Measurements from ENCODE around the gene BAHCC1. TPM values are rescaled to one million over a fixed set of nuclear protein-coding genes. Genes with fewer than 3 reads are reported as not detected.

The BAHCC1 gene
- polyA plus RNA-seq, 1 donor from 2014 or later: 14.2 TPM

GRCh38 chr17:81434072-81434471, 38.8 kb downstream of the BAHCC1 start:
- Histone ChIP-seq H3K27ac (ENCODE audit: low read length) (no peak overlapping the region), H3K79me2 (replicated peaks; ENCODE audit: insufficient read depth, low read length) (no peaks in the 10 kb centered on the region), H3K9me3 (ENCODE audit: low read length) (no peaks in the 10 kb centered on the region), H3K36me3 (ENCODE audit: insufficient read depth, low read length) (no peaks in the 10 kb centered on the region), H3K4me3 (ENCODE audit: low read length) (no peak overlapping the region), H3K9me2 (ENCODE audit: insufficient read depth, low read length) (no peaks in the 10 kb centered on the region), H3K4me2 (ENCODE audit: low read length) (no peak overlapping the region), H3K9ac (ENCODE audit: low read length) (no peak overlapping the region), H4K20me1 (ENCODE audit: insufficient read depth) (no peaks in the 10 kb centered on the region), H3F3A (ENCODE audit: insufficient read depth, low read length, poor library complexity, severe bottlenecking) (no peaks in the 10 kb centered on the region), H3K27me3 (ENCODE audit: insufficient read depth, low read depth, low read length) (no peaks in the 10 kb centered on the region), H2AFZ (ENCODE audit: low read depth, low read length) (no peak overlapping the region)
- no peak for TF ChIP-seq RAD21 (conservative IDR thresholded peaks at IDR 0.05)
- no peak for TF ChIP-seq MXI1 (conservative IDR thresholded peaks at IDR 0.05; ENCODE audit: poor library complexity, severe bottlenecking)
- TF ChIP-seq EZH2 (IDR thresholded peaks at IDR 0.05; ENCODE audit: borderline replicate concordance, insufficient read depth, low read length, poor library complexity, severe bottlenecking): no peak
- TF ChIP-seq TAF1 (IDR thresholded peaks at IDR 0.05; ENCODE audit: low read depth): no peak
- TF ChIP-seq REST (IDR thresholded peaks at IDR 0.05; ENCODE audit: borderline replicate concordance): no peak
- TF ChIP-seq POLR2AphosphoS5 (IDR thresholded peaks at IDR 0.05): no peak
- no peak for TF ChIP-seq EP300 (conservative IDR thresholded peaks at IDR 0.05; ENCODE audit: poor library complexity, severe bottlenecking)
- TF ChIP-seq CTCF (IDR thresholded peaks at IDR 0.05; ENCODE audit: poor library complexity, severe bottlenecking): no peak
- no peak for TF ChIP-seq SMC3 (conservative IDR thresholded peaks at IDR 0.05; ENCODE audit: poor library complexity)

GRCh38 chr17:81434681-81435417, 39.6 kb downstream of the BAHCC1 start:
- no peak overlapping the region for H2AFZ ChIP-seq (ENCODE audit: low read depth, low read length)
- H3K9ac ChIP-seq (ENCODE audit: low read length): no peak overlapping the region
- no peaks in the 10 kb centered on the region for H3K9me3 ChIP-seq (ENCODE audit: low read length)
- H4K20me1 ChIP-seq (ENCODE audit: insufficient read depth): no peaks in the 10 kb centered on the region
- no peaks in the 10 kb centered on the region for H3K27me3 ChIP-seq (ENCODE audit: insufficient read depth, low read depth, low read length)
- H3K27ac ChIP-seq (ENCODE audit: low read length): no peak overlapping the region
- H3K4me2 ChIP-seq (ENCODE audit: low read length): no peak overlapping the region
- H3K79me2 ChIP-seq (replicated peaks; ENCODE audit: insufficient read depth, low read length): no peaks in the 10 kb centered on the region
- no peaks in the 10 kb centered on the region for H3K9me2 ChIP-seq (ENCODE audit: insufficient read depth, low read length)
- no peaks in the 10 kb centered on the region for H3K36me3 ChIP-seq (ENCODE audit: insufficient read depth, low read length)
- TF ChIP-seq EZH2 (IDR thresholded peaks at IDR 0.05; ENCODE audit: borderline replicate concordance, insufficient read depth, low read length, poor library complexity, severe bottlenecking) (no peak), EP300 (conservative IDR thresholded peaks at IDR 0.05; ENCODE audit: poor library complexity, severe bottlenecking) (no peak), POLR2AphosphoS5 (IDR thresholded peaks at IDR 0.05) (no peak), CTCF (IDR thresholded peaks at IDR 0.05; ENCODE audit: poor library complexity, severe bottlenecking) (no peak), REST (IDR thresholded peaks at IDR 0.05; ENCODE audit: borderline replicate concordance) (no peak), MXI1 (conservative IDR thresholded peaks at IDR 0.05; ENCODE audit: poor library complexity, severe bottlenecking) (no peak), TAF1 (IDR thresholded peaks at IDR 0.05; ENCODE audit: low read depth) (no peak), RAD21 (conservative IDR thresholded peaks at IDR 0.05) (no peak), SMC3 (conservative IDR thresholded peaks at IDR 0.05; ENCODE audit: poor library complexity) (no peak)
- no peaks in the 10 kb centered on the region for H3F3A ChIP-seq (ENCODE audit: insufficient read depth, low read length, poor library complexity, severe bottlenecking)
- H3K4me3 ChIP-seq (ENCODE audit: low read length): no peak overlapping the region
